Activated T-helper 1 cell treated with anti-CD3 and anti-CD28 coated beads, Interleukin-12 subunit alpha, Interleukin-12 subunit beta, Interleukin-2, Interleukin-4 antibody, amounts not matched to agents 30 ng/mL and 10 ng/mL and 1 ng/mL, durations not matched to agents 14 hours and 24 hours and 36 hours (primary cell): ENCODE data around the gene TOGARAM1. TPM values are rescaled to one million over a fixed set of nuclear protein-coding genes. Genes with fewer than 3 reads are reported as not detected.

Source experiments
- DNase-seq: peaks from one replicate; pipeline ENCODE4 v3.0.0; 2021; ENCODE audit warnings: low spot score
- H3K27ac Mint-ChIP-seq: one replicate; pipeline ENCODE4 v1.8.0; 2021; ENCODE audit warnings: mild to moderate bottlenecking, mixed read lengths
- H3K27me3 Mint-ChIP-seq: one replicate; pipeline ENCODE4 v1.8.0; 2022; ENCODE audit warnings: mild to moderate bottlenecking, moderate library complexity, mixed read lengths; ENCODE audit not compliant: insufficient read depth
- H3K36me3 Mint-ChIP-seq: one replicate; pipeline ENCODE4 v1.8.0; 2021; ENCODE audit warnings: low read depth, mixed read lengths
- H3K4me1 Mint-ChIP-seq: one replicate; pipeline ENCODE4 v1.8.0; 2021; ENCODE audit warnings: low read depth, mixed read lengths
- H3K4me3 Mint-ChIP-seq: one replicate; pipeline ENCODE4 v1.8.0; 2021; ENCODE audit warnings: mild to moderate bottlenecking, moderate library complexity, mixed read lengths
- H3K9me3 Mint-ChIP-seq: one replicate; pipeline ENCODE4 v1.8.0; 2021; ENCODE audit warnings: mixed read lengths
- intact Hi-C: fragments of 100-400 bp; cut with micrococcal nuclease; formaldehyde crosslinking; loops from one replicate; pipeline ENCODE4 v1.15.1; 2024
- total RNA-seq: library from RNA; stranded (reverse); gene quantifications from 2 replicates; pipeline ENCODE4 v1.2.3, GENCODE V29; 2022

The TOGARAM1 gene
- total RNA-seq, 1 donor from 2014 or later, result 9.3 TPM

GRCh38 chr14:45028107-45028626 is 66.2 kb downstream of the TOGARAM1 start:
- H3K27ac Mint-ChIP-seq, result no peak overlapping the region
- no peak for DNase-seq
- intact Hi-C loops, result no loop called here
- no peaks in the 10 kb centered on the region for H3K9me3 Mint-ChIP-seq
- no peak overlapping the region for H3K4me3 Mint-ChIP-seq
- H3K36me3 Mint-ChIP-seq, result peaks cover 4% of the 10 kb centered on the region
- H3K27me3 Mint-ChIP-seq, result no peaks in the 10 kb centered on the region
- no peaks in the 10 kb centered on the region for H3K4me1 Mint-ChIP-seq

DNA sequence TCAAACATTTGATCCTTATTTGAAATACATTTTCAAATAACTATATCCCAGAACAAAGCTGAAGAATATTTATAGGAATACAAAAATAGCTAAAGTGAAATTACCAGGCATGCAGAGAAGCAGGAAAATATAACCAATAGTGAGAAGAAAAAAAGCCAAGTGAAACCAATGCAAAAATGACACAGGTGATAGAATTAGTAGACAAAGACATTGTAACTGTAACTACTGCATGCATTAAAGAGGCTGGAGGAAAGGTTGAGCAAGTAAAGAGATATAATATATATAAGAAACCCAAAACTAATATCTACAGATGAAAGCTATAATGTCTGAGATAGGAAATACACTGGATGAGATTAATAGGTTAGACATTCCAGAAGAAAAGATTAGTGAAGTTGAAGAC is 72.7 kb downstream of the TOGARAM1 start:
- no peak for DNase-seq
- H3K27ac Mint-ChIP-seq, result no peak overlapping the region

DNA sequence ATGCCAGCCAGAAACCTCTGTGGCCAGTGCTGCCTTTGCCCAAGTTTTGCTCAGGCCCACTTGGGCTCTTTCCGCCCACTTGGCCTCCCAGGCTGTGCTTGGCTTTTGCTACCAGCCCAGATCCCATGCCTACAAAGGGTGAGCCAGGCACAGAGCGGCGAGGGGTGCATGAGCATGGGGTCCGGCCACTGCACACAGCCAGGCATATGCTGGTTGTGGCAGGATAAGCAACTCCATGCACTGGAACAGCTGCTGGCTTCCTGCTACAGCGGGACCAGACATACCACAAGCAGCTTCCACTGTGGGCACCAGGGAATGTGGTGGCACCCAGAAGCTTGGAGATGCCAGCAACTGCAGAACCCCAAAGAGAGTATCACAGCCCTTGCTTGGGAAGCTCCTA is 76.3 kb downstream of the TOGARAM1 start:
- H3K4me1 Mint-ChIP-seq, result no peaks in the 10 kb centered on the region
- intact Hi-C loops, result no loop called here

More for the DNA sequence above, 72.7 kb downstream of the TOGARAM1 start:
- Mint-ChIP-seq H3K9me3 (peaks cover 3% of the 10 kb centered on the region), H3K36me3 (peaks cover 16% of the 10 kb centered on the region), H3K27me3 (no peaks in the 10 kb centered on the region), H3K4me3 (no peak overlapping the region), H3K4me1 (no peaks in the 10 kb centered on the region)
- intact Hi-C loops, result no loop called here

GRCh38 chr14:45038865-45039264 is 76.9 kb downstream of the TOGARAM1 start:
- no peak overlapping the region for H3K4me3 Mint-ChIP-seq
- no peaks in the 10 kb centered on the region for H3K4me1 Mint-ChIP-seq
- peaks cover 11% of the 10 kb centered on the region for H3K36me3 Mint-ChIP-seq
- DNase-seq, result no peak
- no peaks in the 10 kb centered on the region for H3K27me3 Mint-ChIP-seq
- intact Hi-C loops, result no loop called here
- H3K27ac Mint-ChIP-seq, result no peak overlapping the region
- peaks cover 3% of the 10 kb centered on the region for H3K9me3 Mint-ChIP-seq

More for the DNA sequence above, 76.3 kb downstream of the TOGARAM1 start:
- H3K9me3 Mint-ChIP-seq, result peaks cover 3% of the 10 kb centered on the region
- no peak overlapping the region for H3K4me3 Mint-ChIP-seq
- no peak overlapping the region for H3K27ac Mint-ChIP-seq
- peaks cover 14% of the 10 kb centered on the region for H3K36me3 Mint-ChIP-seq
- DNase-seq, result no peak
- no peaks in the 10 kb centered on the region for H3K27me3 Mint-ChIP-seq

- intact Hi-C loops, result no loop called here
- no peak for DNase-seq
- Mint-ChIP-seq H3K36me3 (peaks cover 8% of the 10 kb centered on the region), H3K27me3 (no peaks in the 10 kb centered on the region), H3K27ac (no peak overlapping the region), H3K9me3 (peaks cover 3% of the 10 kb centered on the region), H3K4me1 (no peaks in the 10 kb centered on the region), H3K4me3 (no peak overlapping the region)
These were observed 77.4 kb downstream of the TOGARAM1 start for GRCh38 chr14:45039390-45039789.

DNA sequence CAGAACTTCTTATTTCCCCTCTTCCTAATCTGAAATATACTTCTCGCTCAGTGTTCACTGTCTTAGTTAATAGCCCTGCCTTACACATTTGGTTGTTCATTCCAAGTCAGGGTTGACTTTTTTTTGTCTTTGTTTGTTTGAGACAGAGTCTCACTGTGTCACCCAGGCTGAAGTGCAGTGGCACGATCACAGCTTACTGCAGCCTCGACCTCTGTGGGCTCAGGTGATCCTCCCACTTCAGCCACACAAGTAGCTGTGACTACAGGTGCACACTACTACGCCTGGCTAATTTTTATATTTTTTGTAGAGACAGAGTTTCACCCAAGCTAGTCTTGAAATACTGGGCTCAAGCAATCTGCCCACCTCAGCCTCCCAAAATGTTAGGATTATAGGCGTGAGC is 79.7 kb downstream of the TOGARAM1 start:
- H3K4me3 Mint-ChIP-seq, result no peak overlapping the region
- H3K36me3 Mint-ChIP-seq, result peaks cover 12% of the 10 kb centered on the region
- no peak for DNase-seq
- no peak overlapping the region for H3K27ac Mint-ChIP-seq
- intact Hi-C loops, result no loop called here
- H3K27me3 Mint-ChIP-seq, result no peaks in the 10 kb centered on the region
- H3K9me3 Mint-ChIP-seq, result peaks cover 3% of the 10 kb centered on the region
- no peaks in the 10 kb centered on the region for H3K4me1 Mint-ChIP-seq

- H3K27me3 Mint-ChIP-seq, result no peaks in the 10 kb centered on the region
- DNase-seq, result no peak
- intact Hi-C loops, result no loop called here
- no peaks in the 10 kb centered on the region for H3K4me1 Mint-ChIP-seq
- no peak overlapping the region for H3K27ac Mint-ChIP-seq
- H3K9me3 Mint-ChIP-seq, result no peaks in the 10 kb centered on the region
- no peak overlapping the region for H3K4me3 Mint-ChIP-seq
- H3K36me3 Mint-ChIP-seq, result peaks cover 6% of the 10 kb centered on the region
These were observed 82.6 kb downstream of the TOGARAM1 start for GRCh38 chr14:45044638-45045037.

GRCh38 chr14:45048385-45048784 is 86.4 kb downstream of the TOGARAM1 start:
- no peak overlapping the region for H3K4me3 Mint-ChIP-seq
- H3K9me3 Mint-ChIP-seq, result no peaks in the 10 kb centered on the region
- intact Hi-C loops, result no loop called here
- no peak overlapping the region for H3K27ac Mint-ChIP-seq
- DNase-seq, result no peak
- H3K27me3 Mint-ChIP-seq, result no peaks in the 10 kb centered on the region
- H3K4me1 Mint-ChIP-seq, result no peaks in the 10 kb centered on the region
- peaks cover 6% of the 10 kb centered on the region for H3K36me3 Mint-ChIP-seq

- intact Hi-C loops, result no loop called here
- no peak overlapping the region for H3K27ac Mint-ChIP-seq
- no peak for DNase-seq
- H3K9me3 Mint-ChIP-seq, result peaks cover 2% of the 10 kb centered on the region
- H3K4me3 Mint-ChIP-seq, result no peak overlapping the region
- no peaks in the 10 kb centered on the region for H3K4me1 Mint-ChIP-seq
- H3K27me3 Mint-ChIP-seq, result no peaks in the 10 kb centered on the region
- peaks cover 20% of the 10 kb centered on the region for H3K36me3 Mint-ChIP-seq
These were observed 89.2 kb downstream of the TOGARAM1 start for GRCh38 chr14:45051180-45051579.

DNA sequence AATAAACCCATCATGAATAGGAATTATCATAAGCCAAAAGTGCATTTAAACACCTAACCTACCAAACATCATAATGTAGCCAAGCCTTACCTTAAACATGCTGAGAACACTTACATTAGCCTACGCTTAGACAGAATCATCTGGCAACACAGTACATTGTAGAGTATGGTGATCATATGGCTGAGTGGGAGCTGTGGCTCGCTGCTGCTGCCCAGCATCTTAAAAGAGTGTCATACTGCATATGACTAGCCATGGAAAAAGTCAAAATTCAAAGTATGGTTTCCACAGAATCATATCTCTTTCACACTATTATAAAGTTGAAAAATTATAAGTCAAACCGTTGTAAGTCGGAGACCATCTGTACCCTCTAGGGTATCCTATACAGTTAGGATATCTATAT is 89.9 kb downstream of the TOGARAM1 start:
- no peak overlapping the region for H3K4me3 Mint-ChIP-seq
- peaks cover 19% of the 10 kb centered on the region for H3K36me3 Mint-ChIP-seq
- H3K27me3 Mint-ChIP-seq, result no peaks in the 10 kb centered on the region
- intact Hi-C loops, result no loop called here
- H3K27ac Mint-ChIP-seq, result no peak overlapping the region
- peaks cover 7% of the 10 kb centered on the region for H3K9me3 Mint-ChIP-seq
- H3K4me1 Mint-ChIP-seq, result no peaks in the 10 kb centered on the region
- DNase-seq, result no peak

DNA sequence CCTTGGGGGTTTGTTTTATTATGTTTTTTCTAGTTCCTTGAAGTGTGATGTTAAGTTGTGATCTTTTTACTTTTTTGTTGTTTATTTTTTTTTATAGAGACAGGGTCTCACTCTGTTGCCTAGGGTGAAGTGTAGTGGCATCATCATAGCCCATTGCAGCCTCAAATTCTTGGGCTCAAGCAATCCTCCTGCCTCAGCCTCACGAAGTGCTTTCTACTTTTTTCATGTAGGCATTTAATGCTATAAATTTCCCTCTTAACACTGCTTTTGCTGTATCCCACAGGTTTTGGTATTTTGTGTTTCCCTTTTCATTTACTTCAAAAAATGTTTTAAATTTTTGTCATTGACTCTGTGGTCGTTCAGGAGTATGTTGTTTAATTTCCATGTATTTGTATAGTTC is 95.4 kb downstream of the TOGARAM1 start:
- peaks cover 7% of the 10 kb centered on the region for H3K9me3 Mint-ChIP-seq
- intact Hi-C loops, result no loop called here
- H3K4me1 Mint-ChIP-seq, result no peaks in the 10 kb centered on the region
- H3K27me3 Mint-ChIP-seq, result no peaks in the 10 kb centered on the region
- H3K27ac Mint-ChIP-seq, result no peak overlapping the region
- H3K36me3 Mint-ChIP-seq, result peaks cover 32% of the 10 kb centered on the region
- no peak overlapping the region for H3K4me3 Mint-ChIP-seq
- no peak for DNase-seq

DNA sequence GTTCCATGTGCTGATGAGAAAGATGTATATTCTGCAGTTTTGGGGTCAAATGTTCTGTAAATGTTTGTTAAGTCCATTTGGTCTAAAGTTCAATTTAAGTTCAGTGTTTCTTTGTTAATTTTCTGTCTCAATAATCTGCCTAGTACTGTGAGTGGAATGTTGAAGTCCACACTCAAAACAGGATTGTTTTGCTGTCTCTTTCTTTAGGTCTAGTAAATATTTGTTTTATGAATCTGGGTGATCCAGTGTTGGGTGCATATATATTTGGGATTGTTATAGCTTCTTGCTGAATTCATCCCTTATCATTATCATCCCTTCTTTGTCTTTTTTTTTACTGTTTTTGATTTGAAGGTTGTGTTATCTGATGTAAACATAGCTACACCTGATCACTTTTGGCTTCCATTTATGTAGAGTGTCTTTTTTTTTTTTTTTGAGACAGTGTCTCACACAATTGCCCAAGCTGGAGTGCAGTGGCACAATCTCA is 95.9 kb downstream of the TOGARAM1 start:
- Mint-ChIP-seq H3K4me1 (no peaks in the 10 kb centered on the region), H3K27ac (no peak overlapping the region), H3K36me3 (peaks cover 33% of the 10 kb centered on the region), H3K27me3 (no peaks in the 10 kb centered on the region), H3K9me3 (peaks cover 7% of the 10 kb centered on the region), H3K4me3 (no peak overlapping the region)
- no peak for DNase-seq
- intact Hi-C loops, result no loop called here

GRCh38 chr14:45060551-45060950 is 98.6 kb downstream of the TOGARAM1 start:
- intact Hi-C loops, result no loop called here
- Mint-ChIP-seq H3K4me1 (no peaks in the 10 kb centered on the region), H3K9me3 (peaks cover 7% of the 10 kb centered on the region), H3K27ac (no peak overlapping the region), H3K4me3 (no peak overlapping the region), H3K27me3 (no peaks in the 10 kb centered on the region), H3K36me3 (peaks cover 30% of the 10 kb centered on the region)
- DNase-seq, result no peak

GRCh38 chr14:45065540-45065939 is 103.5 kb downstream of the TOGARAM1 start:
- Mint-ChIP-seq H3K27ac (no peak overlapping the region), H3K27me3 (no peaks in the 10 kb centered on the region), H3K36me3 (peaks cover 10% of the 10 kb centered on the region), H3K9me3 (no peaks in the 10 kb centered on the region), H3K4me1 (peaks cover 7% of the 10 kb centered on the region), H3K4me3 (no peak overlapping the region)
- intact Hi-C loops, result no loop called here
- no peak for DNase-seq
